GM13977 (cell line): ENCODE measurements around the gene EPB41L2.

ENCODE experiments used
- DNase-seq: peaks from one replicate; pipeline ENCODE4 v3.0.0; 2012; ENCODE audit warnings: low spot score
- in situ Hi-C: fragments of 300-500 bp; cut with MboI; formaldehyde crosslinking; loops from one replicate; pipeline ENCODE4 v1.12.0; 2022; ENCODE audit warnings: low sequenced_read_pairs, low pct_unique_long_range_greater_than_20kb, mixed read lengths, inconsistent platforms; ENCODE audit not compliant: unreplicated experiment
- TF ChIP-seq, protein P1 (sequence below): IDR thresholded peaks from 2 replicates; pipeline ENCODE4 v1.5.1; 2012; ENCODE audit warnings: mild to moderate bottlenecking, control low read depth; ENCODE audit not compliant: insufficient read depth; ENCODE audit errors: extremely low read depth, missing control alignments

EPB41L2 gene

GRCh38 chr6:131023834-131024504 lies 39.1 kb downstream of the EPB41L2 start:
- DNase-seq, result no peak
- TF ChIP-seq, protein P1, sequence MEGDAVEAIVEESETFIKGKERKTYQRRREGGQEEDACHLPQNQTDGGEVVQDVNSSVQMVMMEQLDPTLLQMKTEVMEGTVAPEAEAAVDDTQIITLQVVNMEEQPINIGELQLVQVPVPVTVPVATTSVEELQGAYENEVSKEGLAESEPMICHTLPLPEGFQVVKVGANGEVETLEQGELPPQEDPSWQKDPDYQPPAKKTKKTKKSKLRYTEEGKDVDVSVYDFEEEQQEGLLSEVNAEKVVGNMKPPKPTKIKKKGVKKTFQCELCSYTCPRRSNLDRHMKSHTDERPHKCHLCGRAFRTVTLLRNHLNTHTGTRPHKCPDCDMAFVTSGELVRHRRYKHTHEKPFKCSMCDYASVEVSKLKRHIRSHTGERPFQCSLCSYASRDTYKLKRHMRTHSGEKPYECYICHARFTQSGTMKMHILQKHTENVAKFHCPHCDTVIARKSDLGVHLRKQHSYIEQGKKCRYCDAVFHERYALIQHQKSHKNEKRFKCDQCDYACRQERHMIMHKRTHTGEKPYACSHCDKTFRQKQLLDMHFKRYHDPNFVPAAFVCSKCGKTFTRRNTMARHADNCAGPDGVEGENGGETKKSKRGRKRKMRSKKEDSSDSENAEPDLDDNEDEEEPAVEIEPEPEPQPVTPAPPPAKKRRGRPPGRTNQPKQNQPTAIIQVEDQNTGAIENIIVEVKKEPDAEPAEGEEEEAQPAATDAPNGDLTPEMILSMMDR, result no peak
- in situ Hi-C loops, result no loop called here

DNA sequence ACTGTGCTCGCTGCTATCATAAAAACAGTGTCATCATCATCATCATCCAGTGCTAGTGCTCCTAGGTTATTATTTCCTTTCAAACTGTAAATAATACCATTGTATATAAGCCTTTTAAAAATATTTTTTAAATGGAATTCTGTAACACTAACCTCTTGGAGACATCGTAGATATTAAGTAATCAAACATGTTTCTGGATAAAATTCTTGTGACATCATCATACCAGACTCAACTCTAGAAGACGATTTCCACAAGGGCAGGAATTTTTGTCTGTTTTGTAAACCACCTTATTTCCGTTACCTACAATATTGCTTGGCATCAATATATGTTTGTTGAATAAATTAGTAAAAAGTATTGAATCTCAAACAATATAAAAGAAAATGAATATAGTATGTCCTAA lies 40.4 kb downstream of the EPB41L2 start:
- TF ChIP-seq, protein P1, result no peak
- DNase-seq, result no peak
- in situ Hi-C loops, result no loop called here

DNA sequence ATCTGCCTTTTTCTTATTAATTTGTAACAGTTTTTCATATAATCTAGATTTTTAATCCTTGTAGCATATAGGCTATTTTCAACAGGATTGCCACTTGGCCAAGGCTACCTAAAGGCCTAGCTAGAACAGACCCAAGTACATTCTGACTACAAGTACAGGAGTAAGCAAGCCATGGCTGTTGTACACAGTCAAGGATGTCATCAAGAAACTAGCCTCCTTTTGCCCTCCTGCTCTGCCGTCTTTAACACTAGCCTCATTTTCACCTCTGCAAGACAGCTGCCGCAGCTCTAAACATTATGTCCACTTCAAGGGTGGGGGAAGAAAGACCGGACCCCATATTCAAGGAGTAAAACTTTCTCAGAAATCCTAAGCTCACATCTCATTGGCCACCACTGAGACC lies 45.1 kb downstream of the EPB41L2 start:
- TF ChIP-seq, protein P1, result no peak
- DNase-seq, result no peak
- in situ Hi-C loops, result no loop called here

DNA sequence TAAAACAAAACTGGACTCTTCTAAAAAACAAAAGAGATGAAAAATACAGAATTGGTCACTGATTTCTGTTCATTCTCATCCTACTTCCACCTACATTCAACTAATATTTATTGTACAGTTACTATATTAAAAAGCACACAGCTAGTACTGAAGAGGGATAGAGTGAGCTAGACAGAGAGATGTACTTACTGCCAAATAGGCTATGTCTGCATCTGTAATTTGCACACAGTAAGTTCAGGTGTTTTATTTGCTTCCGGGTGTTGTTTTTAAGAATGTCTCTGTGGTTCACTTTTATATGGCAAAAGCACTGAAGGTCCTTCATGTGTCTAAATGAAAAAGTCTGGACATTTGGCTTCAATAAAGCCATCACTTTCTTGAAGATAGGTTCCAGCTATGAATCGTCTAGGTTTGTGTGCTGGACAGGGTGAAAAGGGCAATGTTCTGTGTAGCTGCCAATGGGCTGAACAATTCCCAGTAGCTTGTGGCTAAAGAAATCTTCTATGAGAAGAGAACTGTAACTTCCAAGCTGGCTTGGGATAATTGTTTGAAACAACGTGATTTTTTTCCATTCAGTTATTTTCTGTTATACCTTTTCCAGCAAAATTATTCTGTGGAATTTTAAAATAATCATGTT lies 47.3 kb downstream of the EPB41L2 start:
- TF ChIP-seq, protein P1, result no peak
- in situ Hi-C loops, result no loop called here
- no peak for DNase-seq

DNA sequence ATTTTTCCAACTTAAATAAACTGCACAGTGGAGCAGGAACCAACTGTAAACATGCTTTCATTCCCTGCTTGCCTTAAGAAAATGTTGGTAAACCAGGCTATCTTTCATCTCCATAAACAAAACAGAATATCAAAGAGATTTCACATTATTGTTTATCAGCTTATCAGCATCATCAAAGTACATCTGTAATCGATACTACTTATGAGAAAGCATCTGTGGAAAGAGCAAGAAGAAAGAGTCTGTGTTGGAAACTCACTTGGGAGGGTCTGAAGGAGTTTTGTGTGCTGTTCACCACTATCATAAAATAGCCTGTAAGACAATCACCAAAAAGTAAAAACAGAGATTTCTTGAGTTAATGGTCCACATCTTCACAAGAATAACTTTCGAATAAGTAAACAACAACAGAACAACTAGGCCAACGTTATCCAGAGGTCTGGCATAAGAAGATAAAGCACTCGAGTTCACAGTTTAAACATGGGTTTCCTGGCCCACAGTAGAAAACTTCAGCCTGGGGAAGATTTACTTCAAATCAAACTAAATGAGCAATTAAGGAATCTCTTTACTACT lies 47.9 kb downstream of the EPB41L2 start:
- no peak for DNase-seq
- in situ Hi-C loops, result no loop called here
- TF ChIP-seq, protein P1, result no peak

- no peak for DNase-seq
- TF ChIP-seq, protein P1, result no peak
- in situ Hi-C loops, result no loop called here
Measured at GRCh38 chr6:131014080-131014776, 48.8 kb downstream of the EPB41L2 start.
